ENCODE data around the gene PDE6B. TPM values are rescaled to one million over a fixed set of nuclear protein-coding genes. Genes with fewer than 3 reads are reported as not detected.

Gene PDE6B
- total and polyA plus RNA-seq, 9 donors = 1.4 to 7.5 (median 4.6) TPM

DNA sequence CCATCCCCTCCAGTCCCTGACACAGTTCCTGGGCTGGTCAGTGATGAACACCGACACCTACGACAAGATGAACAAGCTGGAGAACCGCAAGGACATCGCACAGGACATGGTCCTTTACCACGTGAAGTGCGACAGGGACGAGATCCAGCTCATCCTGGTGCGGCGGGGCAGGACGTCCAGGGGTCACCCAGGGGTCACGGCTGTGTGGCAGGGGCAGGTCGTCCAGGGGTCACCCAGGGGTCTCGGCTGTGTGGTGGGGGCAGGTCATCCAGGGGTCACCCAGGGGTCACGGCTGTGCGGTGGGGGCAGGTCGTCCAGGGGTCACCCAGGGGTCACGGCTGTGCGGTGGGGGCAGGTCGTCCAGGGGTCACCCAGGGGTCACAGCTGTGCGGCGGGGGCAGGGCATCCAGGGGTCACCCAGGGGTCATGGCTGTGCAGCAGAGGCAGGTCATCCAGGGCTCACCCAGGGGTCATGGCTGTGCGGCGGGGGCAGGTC is 32.0 kb downstream of the PDE6B start:
- 62 to 81% (median 66%) methylated on average over 15 to 23 of the region's 23 CpGs for WGBS, 3 donors
- no peak for DNase-seq
- intact Hi-C loops (cut with DNase I) = no loop called here

DNA sequence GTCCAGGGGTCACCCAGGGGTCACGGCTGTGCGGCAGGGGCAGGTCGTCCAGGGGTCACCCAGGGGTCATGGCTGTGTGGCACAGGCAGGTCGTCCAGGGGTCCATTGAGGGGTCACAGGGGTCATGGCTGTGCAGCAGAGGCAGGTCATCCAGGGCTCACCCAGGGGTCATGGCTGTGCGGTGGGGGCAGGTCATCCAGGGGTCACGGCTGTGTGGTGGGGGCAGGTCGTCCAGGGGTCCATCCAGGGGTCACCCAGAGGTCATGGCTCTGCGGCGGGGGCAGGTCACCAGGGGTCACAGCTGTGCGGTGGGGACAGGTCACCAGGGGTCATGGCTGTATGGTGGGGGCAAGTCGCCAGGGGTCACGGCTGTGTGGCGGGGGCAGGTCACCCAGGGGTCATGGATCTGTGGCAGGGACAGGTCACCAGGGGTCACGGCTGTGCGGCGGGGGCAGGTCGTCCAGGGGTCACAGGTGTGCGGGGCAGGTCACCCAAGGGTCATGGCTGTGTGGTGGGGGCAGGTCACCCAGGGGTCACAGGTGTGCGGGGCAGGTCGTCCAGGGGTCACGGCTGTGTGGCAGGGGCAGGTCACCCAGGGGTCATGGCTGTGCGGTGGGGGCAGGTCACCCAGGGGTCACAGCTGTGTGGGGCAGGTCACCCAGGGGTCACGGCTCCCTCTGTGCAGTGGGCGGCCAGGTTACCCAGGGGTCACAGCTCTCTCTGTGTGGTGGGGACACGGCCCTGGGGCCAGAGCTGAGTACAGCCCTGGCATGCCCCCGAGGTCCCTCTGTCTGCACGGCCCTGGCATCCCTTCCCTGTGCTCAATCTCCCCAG is 32.7 kb downstream of the PDE6B start:
- no peak overlapping the region for H3K4me3 ChIP-seq
- H3K36me3 ChIP-seq = no peaks in the 10 kb centered on the region
- H3K27me3 ChIP-seq = no peaks in the 10 kb centered on the region
- TF ChIP-seq, protein P1, sequence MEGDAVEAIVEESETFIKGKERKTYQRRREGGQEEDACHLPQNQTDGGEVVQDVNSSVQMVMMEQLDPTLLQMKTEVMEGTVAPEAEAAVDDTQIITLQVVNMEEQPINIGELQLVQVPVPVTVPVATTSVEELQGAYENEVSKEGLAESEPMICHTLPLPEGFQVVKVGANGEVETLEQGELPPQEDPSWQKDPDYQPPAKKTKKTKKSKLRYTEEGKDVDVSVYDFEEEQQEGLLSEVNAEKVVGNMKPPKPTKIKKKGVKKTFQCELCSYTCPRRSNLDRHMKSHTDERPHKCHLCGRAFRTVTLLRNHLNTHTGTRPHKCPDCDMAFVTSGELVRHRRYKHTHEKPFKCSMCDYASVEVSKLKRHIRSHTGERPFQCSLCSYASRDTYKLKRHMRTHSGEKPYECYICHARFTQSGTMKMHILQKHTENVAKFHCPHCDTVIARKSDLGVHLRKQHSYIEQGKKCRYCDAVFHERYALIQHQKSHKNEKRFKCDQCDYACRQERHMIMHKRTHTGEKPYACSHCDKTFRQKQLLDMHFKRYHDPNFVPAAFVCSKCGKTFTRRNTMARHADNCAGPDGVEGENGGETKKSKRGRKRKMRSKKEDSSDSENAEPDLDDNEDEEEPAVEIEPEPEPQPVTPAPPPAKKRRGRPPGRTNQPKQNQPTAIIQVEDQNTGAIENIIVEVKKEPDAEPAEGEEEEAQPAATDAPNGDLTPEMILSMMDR (IDR thresholded peaks at IDR 0.05) = no peak
- no peak for TF ChIP-seq EP300 (IDR thresholded peaks at IDR 0.05)
- TF ChIP-seq POLR2A (IDR thresholded peaks at IDR 0.05) = no peak
- no peak overlapping the region for H3K27ac ChIP-seq
- DNase-seq = peak in 1 of 5 donors; percentile 32
- intact Hi-C loops (cut with DNase I) = no loop called here
- no peaks in the 10 kb centered on the region for H3K9me3 ChIP-seq
- peaks cover 2% of the 10 kb centered on the region for H3K4me1 ChIP-seq (ENCODE audit: insufficient read depth)
- WGBS, 3 donors = 70 to 81% (median 71%) methylated on average over 19 to 27 of the region's 27 CpGs

More for the DNA sequence above, 32.0 kb downstream of the PDE6B start:
- Histone ChIP-seq H3K4me1 (ENCODE audit: insufficient read depth) (no peaks in the 10 kb centered on the region), H3K27me3 (no peaks in the 10 kb centered on the region), H3K4me3 (no peak overlapping the region), H3K9me3 (no peaks in the 10 kb centered on the region), H3K27ac (no peak overlapping the region), H3K36me3 (no peaks in the 10 kb centered on the region)
- TF ChIP-seq POLR2A (IDR thresholded peaks at IDR 0.05) (no peak), EP300 (IDR thresholded peaks at IDR 0.05) (no peak)
- TF ChIP-seq, protein P1 (IDR thresholded peaks at IDR 0.05) = no peak

DNA sequence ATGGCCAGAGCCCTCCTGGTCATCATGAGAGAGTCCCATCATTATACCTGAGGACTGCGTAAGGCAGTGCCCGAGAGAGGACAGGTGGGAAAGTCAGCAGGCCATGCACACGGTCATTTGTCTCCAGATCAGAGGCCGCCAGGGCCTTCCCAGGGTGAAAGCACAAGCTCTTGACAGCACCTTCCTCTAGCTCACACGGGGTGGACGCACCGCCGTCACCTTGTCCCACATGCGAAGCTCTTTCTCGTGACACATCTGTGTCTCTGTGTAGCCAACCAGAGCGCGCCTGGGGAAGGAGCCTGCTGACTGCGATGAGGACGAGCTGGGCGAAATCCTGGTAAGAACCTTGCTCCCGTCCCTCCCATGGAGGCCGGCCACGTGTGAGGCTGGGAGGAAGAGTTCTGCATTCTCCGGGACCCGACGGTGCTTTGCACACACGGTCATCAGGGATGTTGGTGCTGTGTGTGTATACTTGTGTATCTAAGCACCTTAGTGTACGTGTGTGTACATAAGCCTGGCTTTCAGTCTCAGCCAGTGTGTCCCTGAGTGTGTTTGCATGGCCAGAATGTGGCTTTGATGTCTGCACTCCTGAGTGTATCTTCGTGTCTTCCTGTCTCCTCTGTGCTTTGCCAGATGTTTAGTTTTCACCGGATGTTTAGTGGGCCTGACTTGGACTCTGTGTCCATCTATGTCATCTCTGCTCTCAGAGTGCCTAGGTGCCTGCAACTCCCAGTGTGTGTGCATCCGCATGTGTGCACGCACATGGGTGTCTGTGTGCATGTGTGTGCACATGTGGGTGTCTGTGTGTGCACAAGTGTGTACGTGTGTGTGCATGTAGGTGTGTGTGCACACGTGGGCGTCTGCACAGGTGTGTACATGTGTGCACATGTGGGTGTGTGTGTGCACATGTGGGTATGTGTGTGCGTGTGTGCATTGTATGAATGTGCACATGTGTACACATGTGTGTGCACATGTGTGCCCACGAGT is 33.6 kb downstream of the PDE6B start:
- peak in 1 of 5 donors; percentile 8 for DNase-seq
- Histone ChIP-seq H3K27me3 (no peaks in the 10 kb centered on the region), H3K27ac (no peak overlapping the region)

More for the DNA sequence above, 33.6 kb downstream of the PDE6B start:
- Histone ChIP-seq H3K9me3 (no peaks in the 10 kb centered on the region), H3K4me1 (ENCODE audit: insufficient read depth) (peaks cover 3% of the 10 kb centered on the region), H3K36me3 (no peaks in the 10 kb centered on the region), H3K4me3 (no peak overlapping the region)
- TF ChIP-seq, protein P1 (IDR thresholded peaks at IDR 0.05) = no peak
- no peak for TF ChIP-seq POLR2A (IDR thresholded peaks at IDR 0.05)
- TF ChIP-seq EP300 (IDR thresholded peaks at IDR 0.05) = no peak
- WGBS, 3 donors = 85 to 89% (median 87%) methylated on average over 32 of the region's 32 CpGs
- intact Hi-C loops (cut with DNase I) = no loop called here

All from ovary (tissue), 9 donors.